OCI-LY1 (cell line): ENCODE results near the gene TMEM203.

Source experiments
- H2AFZ ChIP-seq: fragments of 200-600 bp; sonication (generic), shearing (Covaris generic); 2 replicates; pipeline ENCODE4 v1.6.0; 2014; ENCODE audit warnings: antibody characterized with exemption, mild to moderate bottlenecking, low read length
- H3F3A ChIP-seq: fragments of 200-600 bp; sonication (generic), shearing (Covaris generic); 2 replicates; pipeline ENCODE4 v1.6.0; 2014; ENCODE audit warnings: mild to moderate bottlenecking, antibody characterized with exemption, low read length, moderate library complexity; ENCODE audit not compliant: insufficient read depth
- H3K27ac ChIP-seq: fragments of 200-600 bp; sonication (generic); 2 replicates; pipeline ENCODE4 v1.5.1; 2014; ENCODE audit warnings: low read length, mixed run types, mild to moderate bottlenecking, low read depth; ENCODE audit not compliant: poor library complexity, severe bottlenecking
- H3K27me3 ChIP-seq: fragments of 200-600 bp; sonication (generic); 2 replicates; pipeline ENCODE4 v1.6.0; 2014; ENCODE audit warnings: antibody characterized with exemption, mild to moderate bottlenecking, low read length, moderate library complexity; ENCODE audit not compliant: insufficient read depth
- H3K36me3 ChIP-seq: fragments of 200-600 bp; sonication (generic); 2 replicates; pipeline ENCODE4 v1.6.1; 2014; ENCODE audit warnings: mild to moderate bottlenecking, antibody characterized with exemption, low read length, moderate library complexity, mixed read lengths; ENCODE audit not compliant: insufficient read depth
- H3K4me1 ChIP-seq: fragments of 200-600 bp; sonication (generic); 2 replicates; pipeline ENCODE4 v1.5.1; 2014; ENCODE audit warnings: mild to moderate bottlenecking, low read length, moderate library complexity; ENCODE audit not compliant: insufficient read depth, severe bottlenecking
- H3K4me2 ChIP-seq: fragments of 200-600 bp; sonication (generic), shearing (Covaris generic); 2 replicates; pipeline ENCODE4 v1.6.1; 2014; ENCODE audit warnings: low read length
- H3K4me3 ChIP-seq: fragments of 200-600 bp; sonication (generic); 2 replicates; pipeline ENCODE4 v1.5.1; 2014; ENCODE audit warnings: low read length, low read depth, mild to moderate bottlenecking, mixed read lengths; ENCODE audit not compliant: poor library complexity, severe bottlenecking
- H3K79me2 ChIP-seq: fragments of 200-600 bp; shearing (Covaris generic); 2 replicates; pipeline ENCODE4 v1.6.1; 2016; ENCODE audit warnings: mixed run types, low read length, mixed read lengths; ENCODE audit not compliant: insufficient read depth
- H3K9ac ChIP-seq: fragments of 200-600 bp; sonication (generic), shearing (Covaris generic); 2 replicates; pipeline ENCODE4 v1.6.1; 2014; ENCODE audit warnings: mild to moderate bottlenecking, low read length, mixed read lengths
- H3K9me2 ChIP-seq: fragments of 200-600 bp; sonication (generic), shearing (Covaris generic); 2 replicates; pipeline ENCODE4 v1.6.1; 2014; ENCODE audit warnings: low read depth, mild to moderate bottlenecking, low read length, mixed read lengths
- H3K9me3 ChIP-seq: fragments of 200-600 bp; shearing (Covaris generic); 2 replicates; pipeline ENCODE4 v1.6.1; 2014; ENCODE audit warnings: low read length, mixed read lengths
- H4K20me1 ChIP-seq: fragments of 200-600 bp; sonication (generic), shearing (Covaris generic); 2 replicates; pipeline ENCODE4 v1.6.0; 2016; ENCODE audit warnings: mild to moderate bottlenecking, low read length; ENCODE audit not compliant: insufficient read depth
- EZH2 ChIP-seq: fragments of 200-600 bp; sonication (generic), shearing (Covaris generic); IDR thresholded peaks from 2 replicates; pipeline ENCODE4 v1.8.0; 2017; ENCODE audit warnings: borderline replicate concordance, mixed run types, mild to moderate bottlenecking, antibody characterized with exemption, low read length, moderate library complexity, mixed read lengths
- TF ChIP-seq, protein P1 (sequence below): fragments of 200-600 bp; sonication (generic), shearing (Covaris generic); IDR thresholded peaks from 2 replicates; pipeline ENCODE4 v1.5.1; 2017; ENCODE audit warnings: mild to moderate bottlenecking, antibody characterized with exemption, low read length, moderate library complexity, mixed read lengths

Gene TMEM203, protein sequence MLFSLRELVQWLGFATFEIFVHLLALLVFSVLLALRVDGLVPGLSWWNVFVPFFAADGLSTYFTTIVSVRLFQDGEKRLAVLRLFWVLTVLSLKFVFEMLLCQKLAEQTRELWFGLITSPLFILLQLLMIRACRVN

DNA sequence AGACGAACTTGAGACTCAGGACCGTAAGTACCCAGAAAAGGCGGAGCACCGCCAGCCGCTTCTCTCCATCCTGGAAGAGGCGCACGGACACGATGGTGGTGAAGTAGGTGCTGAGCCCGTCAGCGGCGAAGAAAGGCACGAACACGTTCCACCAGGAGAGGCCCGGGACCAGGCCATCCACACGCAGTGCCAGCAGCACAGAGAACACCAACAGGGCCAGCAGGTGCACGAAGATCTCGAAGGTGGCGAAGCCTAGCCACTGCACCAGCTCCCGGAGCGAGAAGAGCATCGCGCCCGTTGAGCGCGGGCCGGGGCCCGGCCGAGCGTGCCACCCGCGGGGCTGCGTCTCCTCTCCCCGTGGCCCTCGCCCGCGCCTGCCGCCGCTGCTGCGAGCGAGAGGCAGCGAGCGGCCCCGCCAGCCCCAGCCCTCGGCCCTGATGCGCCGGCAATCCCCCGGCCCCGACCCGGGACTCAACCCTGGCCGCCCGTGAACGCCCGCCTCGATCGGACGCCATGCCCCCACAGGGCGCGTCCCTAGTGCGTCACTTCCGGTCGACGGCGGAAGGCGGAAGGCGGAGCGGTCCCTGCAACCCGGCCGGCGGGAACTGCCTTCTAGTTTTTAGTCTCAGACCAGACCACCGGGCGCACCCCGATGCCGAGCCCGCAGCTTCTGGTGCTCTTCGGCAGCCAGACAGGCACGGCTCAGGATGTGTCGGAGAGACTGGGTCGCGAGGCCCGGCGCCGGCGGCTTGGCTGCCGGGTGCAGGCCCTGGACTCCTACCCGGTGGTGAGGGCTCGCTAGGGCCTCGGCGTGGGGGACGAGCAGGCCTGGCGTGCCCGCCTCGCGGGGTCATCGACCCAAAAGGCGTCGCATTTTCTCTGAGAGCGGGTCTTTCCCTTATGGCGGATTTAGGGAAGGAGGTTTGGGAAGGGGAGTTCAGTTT lies at the start of gene TMEM203, which contains the start of gene NDOR1:
Gene TMEM203 (minus strand): TSS at position 523 of the 944 bp plus-strand sequence. CDS start 234 bp downstream, at position 289.
Gene NDOR1 (plus strand): TSS at position 575 of the 944 bp plus-strand sequence. CDS start 78 bp downstream, at position 653.
- Histone ChIP-seq H3K27ac (peak within 1 kb of the TSS; percentile 43), H3K9ac (peak within 1 kb of the TSS; percentile 91), H3K79me2 (peaks cover 21% of the 10 kb centered on the region), H3K27me3 (no peaks in the 10 kb centered on the region), H3K9me2 (no peaks in the 10 kb centered on the region), H3F3A (no peaks in the 10 kb centered on the region), H2AFZ (no peak within 1 kb of the TSS), H4K20me1 (no peaks in the 10 kb centered on the region), H3K4me1 (peaks cover 54% of the 10 kb centered on the region), H3K36me3 (peaks cover 15% of the 10 kb centered on the region), H3K4me2 (peak within 1 kb of the TSS; percentile 98), H3K4me3 (peak within 1 kb of the TSS; percentile 88), H3K9me3 (no peaks in the 10 kb centered on the region)
- no peak for TF ChIP-seq EZH2
- TF ChIP-seq, protein P1, sequence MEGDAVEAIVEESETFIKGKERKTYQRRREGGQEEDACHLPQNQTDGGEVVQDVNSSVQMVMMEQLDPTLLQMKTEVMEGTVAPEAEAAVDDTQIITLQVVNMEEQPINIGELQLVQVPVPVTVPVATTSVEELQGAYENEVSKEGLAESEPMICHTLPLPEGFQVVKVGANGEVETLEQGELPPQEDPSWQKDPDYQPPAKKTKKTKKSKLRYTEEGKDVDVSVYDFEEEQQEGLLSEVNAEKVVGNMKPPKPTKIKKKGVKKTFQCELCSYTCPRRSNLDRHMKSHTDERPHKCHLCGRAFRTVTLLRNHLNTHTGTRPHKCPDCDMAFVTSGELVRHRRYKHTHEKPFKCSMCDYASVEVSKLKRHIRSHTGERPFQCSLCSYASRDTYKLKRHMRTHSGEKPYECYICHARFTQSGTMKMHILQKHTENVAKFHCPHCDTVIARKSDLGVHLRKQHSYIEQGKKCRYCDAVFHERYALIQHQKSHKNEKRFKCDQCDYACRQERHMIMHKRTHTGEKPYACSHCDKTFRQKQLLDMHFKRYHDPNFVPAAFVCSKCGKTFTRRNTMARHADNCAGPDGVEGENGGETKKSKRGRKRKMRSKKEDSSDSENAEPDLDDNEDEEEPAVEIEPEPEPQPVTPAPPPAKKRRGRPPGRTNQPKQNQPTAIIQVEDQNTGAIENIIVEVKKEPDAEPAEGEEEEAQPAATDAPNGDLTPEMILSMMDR: no peak

DNA sequence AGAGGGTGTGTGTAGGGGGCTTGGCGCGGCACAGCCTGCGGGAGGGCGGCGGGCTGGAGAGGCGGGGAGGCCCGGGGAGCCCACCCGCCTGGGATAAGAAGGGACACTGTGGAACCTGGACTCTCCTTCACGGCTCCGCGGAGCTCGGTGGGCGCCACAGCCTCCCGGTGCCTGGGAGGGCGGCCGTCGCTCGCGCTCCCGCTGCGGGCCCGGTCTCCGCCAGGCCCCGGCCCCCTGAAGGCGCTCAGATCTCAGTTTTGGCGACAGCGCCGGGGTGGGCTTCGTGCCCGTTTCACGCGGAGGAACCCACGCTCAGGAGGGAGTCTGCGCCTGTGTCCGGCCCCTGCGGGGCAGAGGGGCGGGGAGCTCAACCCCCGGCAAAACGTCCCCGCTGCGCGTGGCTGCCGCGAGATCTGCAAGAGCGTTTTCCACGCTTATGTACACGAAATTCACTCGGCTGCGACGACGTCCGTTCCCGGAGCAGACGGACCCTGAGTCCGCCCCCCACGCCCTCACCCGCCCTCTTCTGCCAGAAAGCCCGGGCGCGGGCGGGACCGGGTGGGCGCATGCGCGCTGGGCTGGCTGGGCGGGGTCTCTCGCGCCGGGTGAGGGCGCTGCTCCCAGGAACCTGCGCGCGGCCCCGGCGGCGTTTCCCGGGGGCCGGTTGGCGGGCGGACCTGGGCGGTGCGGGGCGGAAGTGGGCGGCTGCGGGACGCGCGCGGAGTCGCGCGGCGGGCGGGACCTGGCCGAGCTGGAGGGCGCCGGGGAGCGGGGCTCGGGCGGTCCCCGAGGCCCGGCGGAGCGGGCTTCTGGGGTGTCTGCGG lies 49.4 kb upstream of the TMEM203 start, which contains the start of gene NELFB:
Gene NELFB (plus strand): TSS at position 704 of the 824 bp plus-strand sequence.
- H3F3A ChIP-seq: no peaks in the 10 kb centered on the region
- H3K9me3 ChIP-seq: no peaks in the 10 kb centered on the region
- TF ChIP-seq EZH2: no peak
- TF ChIP-seq, protein P1: no peak
- peak within 1 kb of the TSS; percentile 88 for H3K4me2 ChIP-seq
- no peaks in the 10 kb centered on the region; the same call in 1 of the 2 replicates for H3K27me3 ChIP-seq
- H3K9me2 ChIP-seq: no peaks in the 10 kb centered on the region
- H4K20me1 ChIP-seq: no peaks in the 10 kb centered on the region
- H3K4me1 ChIP-seq: peaks cover 46% of the 10 kb centered on the region
- no peaks in the 10 kb centered on the region for H3K79me2 ChIP-seq
- H3K36me3 ChIP-seq: peaks cover 10% of the 10 kb centered on the region
- H3K27ac ChIP-seq: no peak within 1 kb of the TSS
- H3K4me3 ChIP-seq: peak within 1 kb of the TSS; percentile 90
- 0 out of 2 replicates have a peak within 1 kb of the TSS, but pooled peaks have one; percentile 22 for H2AFZ ChIP-seq
- H3K9ac ChIP-seq: peak within 1 kb of the TSS; percentile 89
